MM.1S (cell line): ENCODE results near the gene GPER1.

Source experiments
- DNase-seq: peaks from one replicate; pipeline ENCODE4 v3.0.0-alpha.2; 2015
- H2AFZ ChIP-seq: fragments of 300-600 bp; sonication (generic); 2 replicates; pipeline ENCODE4 v1.6.0; 2016; ENCODE audit warnings: antibody characterized with exemption, low read length
- H3F3A ChIP-seq: fragments of 300-600 bp; sonication (generic); 2 replicates; pipeline ENCODE4 v1.6.1; 2016; ENCODE audit warnings: mild to moderate bottlenecking, antibody characterized with exemption, low read length, moderate library complexity, mixed read lengths; ENCODE audit not compliant: insufficient read depth
- H3K27ac ChIP-seq: fragments of 300-600 bp; sonication (generic); 2 replicates; pipeline ENCODE4 v1.5.1; 2016; ENCODE audit warnings: mild to moderate bottlenecking, low read length
- H3K27me3 ChIP-seq: fragments of 300-600 bp; sonication (generic); replicated peaks from 2 replicates; pipeline ENCODE4 v1.6.0; 2016; ENCODE audit warnings: low read length; ENCODE audit not compliant: insufficient read depth
- H3K36me3 ChIP-seq: fragments of 300-600 bp; sonication (generic); replicated peaks from 2 replicates; pipeline ENCODE4 v1.6.1; 2016; ENCODE audit warnings: mild to moderate bottlenecking, low read length, mixed read lengths; ENCODE audit not compliant: insufficient read depth
- H3K4me1 ChIP-seq: fragments of 300-600 bp; sonication (generic); 2 replicates; pipeline ENCODE4 v1.6.1; 2016; ENCODE audit warnings: low read length, mixed read lengths
- H3K4me2 ChIP-seq: fragments of 300-600 bp; sonication (generic); 2 replicates; pipeline ENCODE4 v1.6.0; 2016; ENCODE audit warnings: low read depth, low read length
- H3K4me3 ChIP-seq: fragments of 300-600 bp; sonication (generic); 2 replicates; pipeline ENCODE4 v1.5.1; 2016; ENCODE audit warnings: low read length, mixed read lengths
- H3K79me2 ChIP-seq: fragments of 300-600 bp; sonication (generic); 2 replicates; pipeline ENCODE4 v1.6.1; 2016; ENCODE audit warnings: mixed run types, low read length, mixed read lengths
- H3K9ac ChIP-seq: fragments of 300-600 bp; sonication (generic); 2 replicates; pipeline ENCODE4 v1.6.1; 2016; ENCODE audit warnings: low read length, mixed read lengths
- H3K9me2 ChIP-seq: fragments of 300-600 bp; sonication (generic); replicated peaks from 2 replicates; pipeline ENCODE4 v1.6.1; 2016; ENCODE audit warnings: mild to moderate bottlenecking, low read length, mixed read lengths; ENCODE audit not compliant: insufficient read depth
- H3K9me3 ChIP-seq: fragments of 300-600 bp; sonication (generic); replicated peaks from 2 replicates; pipeline ENCODE4 v1.6.1; 2016; ENCODE audit warnings: mild to moderate bottlenecking, low read length, mixed read lengths; ENCODE audit not compliant: insufficient read depth
- H4K20me1 ChIP-seq: fragments of 300-600 bp; sonication (generic); 2 replicates; pipeline ENCODE4 v1.6.1; 2016; ENCODE audit warnings: mild to moderate bottlenecking, low read length, moderate library complexity, mixed read lengths; ENCODE audit not compliant: insufficient read depth
- CTCF ChIP-seq: fragments of 300-600 bp; sonication (generic); IDR thresholded peaks from 2 replicates; pipeline ENCODE4 v1.5.1; 2016; ENCODE audit warnings: antibody characterized with exemption, low read length, mixed read lengths
- EZH2 ChIP-seq: fragments of 300-600 bp; sonication (generic); optimal IDR thresholded peaks from 2 replicates; pipeline ENCODE3; 2017; ENCODE audit warnings: low read depth, mild to moderate bottlenecking, antibody characterized with exemption, low read length, mixed read lengths
- EZH2phosphoT487 ChIP-seq: fragments of 300-600 bp; sonication (generic); IDR thresholded peaks from 2 replicates; pipeline ENCODE4 v1.6.1; 2018; ENCODE audit warnings: antibody characterized with exemption, low read length

The GPER1 gene

GRCh38 chr7:1081336-1081735 lies 6.6 kb upstream of the GPER1 start:
- no peaks in the 10 kb centered on the region for H3F3A ChIP-seq
- H3K9ac ChIP-seq: no peak overlapping the region
- no peak overlapping the region for H3K27ac ChIP-seq
- no peak overlapping the region for H3K4me3 ChIP-seq
- TF ChIP-seq EZH2: no peak
- no peaks in the 10 kb centered on the region for H3K27me3 ChIP-seq
- no peak overlapping the region for H3K4me2 ChIP-seq
- H3K4me1 ChIP-seq: no peaks in the 10 kb centered on the region
- DNase-seq: no peak
- no peaks in the 10 kb centered on the region for H3K36me3 ChIP-seq
- no peaks in the 10 kb centered on the region for H3K9me2 ChIP-seq
- no peaks in the 10 kb centered on the region for H3K79me2 ChIP-seq
- no peak overlapping the region for H2AFZ ChIP-seq
- no peaks in the 10 kb centered on the region for H4K20me1 ChIP-seq
- no peaks in the 10 kb centered on the region for H3K9me3 ChIP-seq

- Histone ChIP-seq H2AFZ (no peak overlapping the region), H3K36me3 (no peaks in the 10 kb centered on the region), H3K9me2 (no peaks in the 10 kb centered on the region), H3F3A (no peaks in the 10 kb centered on the region), H3K4me2 (no peak overlapping the region), H3K27ac (no peak overlapping the region), H3K27me3 (no peaks in the 10 kb centered on the region), H4K20me1 (no peaks in the 10 kb centered on the region), H3K9me3 (no peaks in the 10 kb centered on the region), H3K4me3 (no peak overlapping the region), H3K79me2 (no peaks in the 10 kb centered on the region), H3K9ac (no peak overlapping the region), H3K4me1 (no peaks in the 10 kb centered on the region)
- TF ChIP-seq CTCF (no peak), EZH2phosphoT487 (no peak), EZH2 (no peak)
- DNase-seq: no peak
Measured at GRCh38 chr7:1081931-1082401, 5.9 kb upstream of the GPER1 start.

- Histone ChIP-seq H3K9ac (no peak overlapping the region), H3F3A (no peaks in the 10 kb centered on the region), H3K9me2 (no peaks in the 10 kb centered on the region), H2AFZ (no peak overlapping the region), H3K27me3 (no peaks in the 10 kb centered on the region), H3K9me3 (no peaks in the 10 kb centered on the region), H3K79me2 (no peaks in the 10 kb centered on the region), H4K20me1 (no peaks in the 10 kb centered on the region), H3K4me2 (no peak overlapping the region), H3K36me3 (no peaks in the 10 kb centered on the region), H3K27ac (no peak overlapping the region), H3K4me1 (no peaks in the 10 kb centered on the region), H3K4me3 (no peak overlapping the region)
- no peak for TF ChIP-seq CTCF
- TF ChIP-seq EZH2phosphoT487: no peak
- TF ChIP-seq EZH2: no peak
- DNase-seq: no peak
Measured at GRCh38 chr7:1083729-1084657, 3.9 kb upstream of the GPER1 start.

- Histone ChIP-seq H4K20me1 (no peaks in the 10 kb centered on the region), H2AFZ (no peak overlapping the region), H3K9me2 (no peaks in the 10 kb centered on the region), H3F3A (no peaks in the 10 kb centered on the region), H3K27me3 (no peaks in the 10 kb centered on the region), H3K4me1 (no peaks in the 10 kb centered on the region), H3K9me3 (no peaks in the 10 kb centered on the region), H3K36me3 (no peaks in the 10 kb centered on the region), H3K79me2 (no peaks in the 10 kb centered on the region), H3K4me2 (no peak overlapping the region), H3K9ac (no peak overlapping the region), H3K4me3 (no peak overlapping the region), H3K27ac (no peak overlapping the region)
- DNase-seq: no peak
- no peak for TF ChIP-seq EZH2
- no peak for TF ChIP-seq EZH2phosphoT487
- no peak for TF ChIP-seq CTCF
Measured at GRCh38 chr7:1085266-1085665, 2.6 kb upstream of the GPER1 start.
